Colonic mucosa (tissue), 4 donors: ENCODE measurements around the gene PBX1. TPM values are rescaled to one million over a fixed set of nuclear protein-coding genes. Genes with fewer than 3 reads are reported as not detected.

ENCODE experiments used
- DNase-seq: peaks from one replicate; pipeline ENCODE4 v3.0.0-alpha.2; 2020
- H3K27ac ChIP-seq: fragments of 200-600 bp; one replicate; pipeline ENCODE4 v1.8.0; 2021
- H3K27me3 ChIP-seq: fragments of 200-600 bp; one replicate; pipeline ENCODE4 v1.8.0; 2021
- H3K36me3 ChIP-seq: fragments of 200-600 bp; one replicate; pipeline ENCODE4 v1.8.0; 2021
- H3K4me1 ChIP-seq: fragments of 200-600 bp; one replicate; pipeline ENCODE4 v1.8.0; 2021; ENCODE audit warnings: mild to moderate bottlenecking
- H3K4me3 ChIP-seq: fragments of 200-600 bp; one replicate; pipeline ENCODE4 v1.8.0; 2021
- H3K9ac ChIP-seq, 2 donors: one replicate each; pipeline ENCODE4 v1.7.0; 2013; ENCODE audit warnings: control low read depth in 2 of 2, low read depth in 2 of 2, low read length in 2 of 2
- H3K9me3 ChIP-seq: fragments of 200-600 bp; one replicate; pipeline ENCODE4 v1.8.0; 2021
- CTCF ChIP-seq: fragments of 200-600 bp; IDR thresholded peaks from one replicate; pipeline ENCODE4 v1.8.0; 2022; ENCODE audit warnings: antibody characterized with exemption, mild to moderate bottlenecking
- intact Hi-C: fragments of 100-400 bp; cut with DNase I; formaldehyde crosslinking; loops from one replicate; pipeline ENCODE4 v1.14.1; 2022
- total RNA-seq, 2 donors: library from RNA; stranded (reverse); fragmentation: NEBNext Ultra II Directional in 1 of 2; extraction: Animal tissue kit (Norgen Biotek cat#: 25700) in 1 of 2; gene quantifications; one replicate each; pipeline ENCODE4 v1.2.1, GENCODE V29; 2021
- donor health status: healthy.
- donor health status: DM: no; HTN: no; CAD: no.
- donor health status: DM: no; HTN: no; CAD: no.

The PBX1 gene
- total RNA-seq, 2 donors from 2014 or later, result 27.2 to 53.7 TPM

DNA sequence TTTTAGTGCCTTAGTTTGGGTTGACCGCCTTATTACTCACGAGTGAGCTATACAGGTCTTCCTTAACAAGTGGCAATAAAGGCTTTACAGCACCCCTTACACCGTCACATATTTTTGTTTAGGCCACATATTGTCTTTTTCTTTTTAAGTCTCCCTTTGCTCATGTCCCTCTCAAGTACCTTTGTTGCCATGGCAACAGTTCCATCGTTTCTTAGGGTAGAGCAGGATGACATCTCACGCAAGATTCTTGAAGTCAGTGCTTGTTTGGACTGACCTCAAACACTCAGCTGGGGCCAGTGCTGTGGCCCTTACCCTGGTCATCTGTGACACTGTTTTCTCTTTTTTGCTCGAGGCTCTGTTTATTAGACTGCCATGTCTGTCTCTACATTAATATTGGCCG lies 69.8 kb downstream of the PBX1 start:
- intact Hi-C loops, result no loop called here
- no peaks in the 10 kb centered on the region for H3K36me3 ChIP-seq
- no peaks in the 10 kb centered on the region for H3K9me3 ChIP-seq
- TF ChIP-seq CTCF, result no peak
- H3K27me3 ChIP-seq, result no peaks in the 10 kb centered on the region
- no peak overlapping the region for H3K4me3 ChIP-seq
- no peak overlapping the region for H3K9ac ChIP-seq
- DNase-seq, result no peak
- no peak overlapping the region for H3K27ac ChIP-seq
- H3K4me1 ChIP-seq, result peaks cover 3% of the 10 kb centered on the region

DNA sequence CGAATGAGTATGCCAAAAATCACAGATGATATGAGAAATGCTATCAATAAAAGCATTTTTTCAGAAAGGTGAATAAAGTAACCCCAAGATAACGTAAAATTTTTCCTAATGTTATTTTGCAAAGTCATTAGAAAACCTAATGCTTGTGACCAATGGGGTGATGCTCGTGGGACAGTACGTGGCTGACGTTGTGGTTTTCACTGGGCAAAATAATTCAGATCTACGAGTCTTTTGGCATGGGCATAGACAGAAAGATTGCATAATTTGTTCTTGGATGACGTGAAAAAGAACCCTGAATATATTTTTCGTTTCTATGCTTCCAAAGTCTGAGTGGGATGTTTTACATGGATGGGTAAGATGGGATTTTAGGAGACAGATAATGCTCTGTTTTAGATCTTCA lies 71.0 kb downstream of the PBX1 start:
- Histone ChIP-seq H3K4me1 (no peaks in the 10 kb centered on the region), H3K9me3 (no peaks in the 10 kb centered on the region), H3K27ac (no peak overlapping the region), H3K9ac (no peak overlapping the region), H3K27me3 (no peaks in the 10 kb centered on the region), H3K36me3 (no peaks in the 10 kb centered on the region), H3K4me3 (no peak overlapping the region)
- no peak for DNase-seq
- intact Hi-C loops, result no loop called here
- TF ChIP-seq CTCF, result no peak

DNA sequence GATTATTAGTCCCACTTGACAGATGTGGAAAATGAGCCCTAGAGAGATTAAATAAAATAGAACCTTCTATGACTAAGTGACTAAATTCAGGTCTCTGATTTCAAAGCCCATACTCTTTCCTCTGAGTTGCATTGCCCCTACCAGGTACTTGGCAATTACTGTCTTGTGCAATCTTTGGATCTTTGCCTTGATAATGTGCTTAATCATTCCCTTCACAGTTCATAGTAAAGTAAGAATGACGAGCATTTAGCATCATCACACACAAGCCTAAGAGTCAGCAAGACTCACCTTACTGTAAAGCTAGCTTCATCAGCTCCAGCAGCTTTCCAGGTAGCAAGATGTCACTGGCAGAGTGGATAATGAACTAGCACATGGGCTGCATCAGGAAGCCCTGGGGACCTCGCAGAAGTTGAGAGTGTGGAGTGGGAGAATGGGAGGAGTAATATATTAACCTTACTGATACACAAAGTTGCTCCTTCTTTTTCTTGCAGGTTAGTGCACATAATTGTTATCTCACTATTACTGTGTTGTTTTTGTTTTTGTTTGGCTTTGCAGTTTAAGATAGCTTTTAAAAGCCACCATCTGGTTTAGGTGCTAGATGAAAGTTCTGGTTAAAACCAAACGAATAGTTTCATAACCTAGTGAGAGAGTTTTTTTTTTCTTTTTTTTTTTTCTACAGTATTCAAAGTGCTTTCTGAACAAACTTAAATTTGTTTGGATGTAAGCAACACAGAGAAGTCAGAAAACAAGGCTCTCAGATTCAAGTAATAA lies 71.8 kb downstream of the PBX1 start:
- no peak for DNase-seq
- no peaks in the 10 kb centered on the region for H3K9me3 ChIP-seq
- no peaks in the 10 kb centered on the region for H3K36me3 ChIP-seq
- H3K4me1 ChIP-seq, result no peaks in the 10 kb centered on the region
- no peak overlapping the region for H3K9ac ChIP-seq
- no peak for TF ChIP-seq CTCF
- no peak overlapping the region for H3K27ac ChIP-seq
- no peak overlapping the region for H3K4me3 ChIP-seq
- intact Hi-C loops, result no loop called here
- no peaks in the 10 kb centered on the region for H3K27me3 ChIP-seq

DNA sequence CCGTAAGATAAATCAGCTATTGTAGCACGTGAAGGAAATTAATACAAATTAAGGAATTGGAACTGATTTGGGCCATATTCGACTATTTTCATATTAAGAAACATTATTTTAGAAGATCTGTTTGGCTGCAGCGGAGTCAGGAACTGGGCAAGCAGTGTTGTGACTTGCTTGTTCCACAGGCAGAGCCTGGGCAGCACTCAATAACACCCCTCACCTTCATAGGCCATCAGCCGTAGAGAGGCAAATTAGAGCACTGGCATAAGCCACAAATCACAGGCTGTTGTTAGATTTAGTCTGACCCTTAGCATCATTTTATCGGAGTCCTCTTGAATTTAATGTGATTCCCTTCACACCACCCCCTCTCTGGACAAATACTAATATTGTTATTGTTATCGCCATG lies 72.8 kb downstream of the PBX1 start:
- Histone ChIP-seq H3K4me1 (peaks cover under 1% of the 10 kb centered on the region), H3K36me3 (no peaks in the 10 kb centered on the region), H3K9me3 (no peaks in the 10 kb centered on the region), H3K9ac (no peak overlapping the region), H3K27me3 (no peaks in the 10 kb centered on the region), H3K4me3 (no peak overlapping the region), H3K27ac (no peak overlapping the region)
- intact Hi-C loops, result no loop called here
- no peak for TF ChIP-seq CTCF
- no peak for DNase-seq

- Histone ChIP-seq H3K27me3 (no peaks in the 10 kb centered on the region), H3K36me3 (no peaks in the 10 kb centered on the region), H3K9me3 (no peaks in the 10 kb centered on the region), H3K27ac (peak overlapping the region; percentile 35), H3K9ac (no peak overlapping the region), H3K4me3 (no peak overlapping the region), H3K4me1 (peaks cover 6% of the 10 kb centered on the region)
- intact Hi-C loops, result no loop called here
- DNase-seq, result no peak
- TF ChIP-seq CTCF, result no peak
Measured at GRCh38 chr1:164633997-164634396, 75.0 kb downstream of the PBX1 start.
